Kidney (tissue), 14 donors: Measurements from ENCODE around the gene ADAM10. TPM values are rescaled to one million over a fixed set of nuclear protein-coding genes. Genes with fewer than 3 reads are reported as not detected.

ENCODE experiments used
- DNase-seq, 5 donors: peaks; one replicate each; pipeline ENCODE4 v3.0.0-alpha.2; 2013 to 2020
- FAIRE-seq: peaks from 2 replicates; lab custom pipeline; 2012; peaks lifted over from hg19 to GRCh38; lab: Jason Lieb, UNC
- H3K27ac ChIP-seq, 2 donors: one replicate each; pipeline ENCODE4 v1.7.0; 2013; ENCODE audit warnings: low read depth in 2 of 2, low read length in 2 of 2, inconsistent platforms in 1 of 2
- H3K27me3 ChIP-seq: one replicate; pipeline ENCODE4 v1.7.1; 2013; ENCODE audit warnings: low read length, inconsistent platforms; ENCODE audit not compliant: control insufficient read depth, insufficient read depth
- H3K36me3 ChIP-seq, 3 donors: one replicate each; pipeline versions ENCODE4 v1.7.0 to v1.7.1; 2013; ENCODE audit warnings: low read length in 3 of 3, control low read depth in 1 of 3, inconsistent platforms in 1 of 3; ENCODE audit not compliant: insufficient read depth in 3 of 3, control insufficient read depth in 2 of 3
- H3K4me1 ChIP-seq, 3 donors: one replicate each; pipeline versions ENCODE4 v1.7.0 to v1.7.1; 2013; ENCODE audit warnings: low read length in 3 of 3, inconsistent platforms in 1 of 3, low read depth in 1 of 3; ENCODE audit not compliant: control insufficient read depth in 2 of 3, insufficient read depth in 2 of 3
- H3K4me3 ChIP-seq, 3 donors: one replicate each; pipeline versions ENCODE4 v1.7.0 to v1.8.1; 2013; ENCODE audit warnings: low read length in 3 of 3, control low read depth in 1 of 3, inconsistent platforms in 1 of 3
- H3K9ac ChIP-seq, 3 donors: one replicate each; pipeline versions ENCODE4 v1.7.0 to v1.7.1; 2013; ENCODE audit warnings: low read length in 3 of 3, control low read depth in 1 of 3, inconsistent platforms in 1 of 3
- H3K9me3 ChIP-seq, 3 donors: one replicate each; pipeline versions ENCODE4 v1.7.0 to v1.7.1; 2013; ENCODE audit warnings: low read length in 3 of 3, control low read depth in 1 of 3, inconsistent platforms in 1 of 3; ENCODE audit not compliant: control insufficient read depth in 2 of 3, insufficient read depth in 1 of 3
- CTCF ChIP-seq: IDR thresholded peaks from 3 replicates; pipeline ENCODE4 v1.5.1; 2012; ENCODE audit warnings: mild to moderate bottlenecking, moderate library complexity, borderline replicate concordance; ENCODE audit not compliant: insufficient read depth; ENCODE audit errors: extremely low read depth
- intact Hi-C: fragments of 100-400 bp; cut with DNase I; formaldehyde crosslinking; loops from one replicate; pipeline ENCODE4 v1.11.1; 2022
- polyA plus RNA-seq: library from polyadenylated mRNA; stranded (reverse); fragments of 350-450 nt; fragmentation: Illumina TruSeq; extraction: RNeasy Lipid Tissue Mini Kit (QIAGEN cat#74804); gene quantifications from one replicate; pipeline ENCODE4 v1.2.3, GENCODE V29; 2014; ENCODE audit warnings: low read depth, low replicate concordance; ENCODE audit not compliant: insufficient read depth
- total RNA-seq: library from RNA; stranded (reverse); fragmentation: NEBNext Ultra II Directional; extraction: Animal tissue kit (Norgen Biotek cat#: 25700); gene quantifications from one replicate; pipeline ENCODE4 v1.2.1, GENCODE V29; 2021
- donor health status: control.
- donor health status: control.
- donor health status: control.
- donor health status: control.
- donor health status: control.
- donor health status: DM: yes; HTN: yes; CAD: no.
- donor health status: Normal renal cell carcinoma (clear cell type).

The ADAM10 gene
- total and polyA plus RNA-seq, 2 donors from 2014 or later = 19.5 to 235 TPM

- no peak for TF ChIP-seq CTCF
- intact Hi-C loops = no loop called here
- H3K9ac ChIP-seq = no peak overlapping the region
- FAIRE-seq = no peak
- peaks cover 0 to 3% (median 0%) of the 10 kb centered on the region in 3 donors for H3K36me3 ChIP-seq
- peaks cover 0 to 11% (median 0%) of the 10 kb centered on the region in 3 donors for H3K9me3 ChIP-seq
- no peak overlapping the region for H3K27ac ChIP-seq
- H3K4me3 ChIP-seq = no peak overlapping the region
- no peaks in the 10 kb centered on the region for H3K4me1 ChIP-seq
- no peaks in the 10 kb centered on the region for H3K27me3 ChIP-seq
- DNase-seq = no peak
Observed at GRCh38 chr15:58616171-58616570, 133.3 kb downstream of the ADAM10 start.

GRCh38 chr15:58611731-58612676 is 137.5 kb downstream of the ADAM10 start:
- no peaks in the 10 kb centered on the region for H3K4me1 ChIP-seq
- FAIRE-seq (no peak), DNase-seq (no peak)
- H3K9me3 ChIP-seq = peaks cover 0 to 4% (median 0%) of the 10 kb centered on the region in 3 donors
- no peak overlapping the region for H3K4me3 ChIP-seq
- H3K36me3 ChIP-seq = peaks cover 0 to 3% (median 2%) of the 10 kb centered on the region in 3 donors
- H3K9ac ChIP-seq = no peak overlapping the region
- no peak overlapping the region for H3K27ac ChIP-seq
- H3K27me3 ChIP-seq = no peaks in the 10 kb centered on the region
- intact Hi-C loops = no loop called here
- no peak for TF ChIP-seq CTCF

- DNase-seq (no peak), FAIRE-seq (no peak)
- no peak overlapping the region for H3K9ac ChIP-seq
- H3K4me3 ChIP-seq = no peak overlapping the region
- H3K27ac ChIP-seq = no peak overlapping the region
- no peak for TF ChIP-seq CTCF
- intact Hi-C loops = no loop called here
- H3K4me1 ChIP-seq = no peaks in the 10 kb centered on the region
- no peaks in the 10 kb centered on the region for H3K27me3 ChIP-seq
- H3K9me3 ChIP-seq = no peaks in the 10 kb centered on the region
- peaks cover 0 to 3% (median 2%) of the 10 kb centered on the region in 3 donors for H3K36me3 ChIP-seq
Observed at GRCh38 chr15:58608711-58609110, 140.8 kb downstream of the ADAM10 start.
